ENCODE data around the gene RBM6.

- TF ChIP-seq CTCF (conservative IDR thresholded peaks at IDR 0.05 in 1 of 2, IDR thresholded peaks at IDR 0.05 in 1 of 2; ENCODE audit: low read depth in 1 of 2, low read length in 2 of 2): peak; percentile 68 to 77
- no peak for TF ChIP-seq EZH2 (IDR thresholded peaks at IDR 0.05; ENCODE audit: low read length, missing control alignments)
Observed at GRCh38 chr3:50121072-50122032, 181.4 kb downstream of the RBM6 start.

Measured in fibroblast of lung (primary cell).